Subcutaneous adipose tissue (tissue), 4 donors: ENCODE results near the gene GPHN. TPM values are rescaled to one million over a fixed set of nuclear protein-coding genes. Genes with fewer than 3 reads are reported as not detected.

Source experiments
- CTCF ChIP-seq: fragments of 450-650 bp; IDR thresholded peaks from one replicate; pipeline ENCODE4 v1.5.1; 2016; ENCODE audit warnings: low read depth, mild to moderate bottlenecking, control low read depth, antibody characterized with exemption, moderate library complexity
- total RNA-seq, 4 donors: library from RNA; depleted of rRNA; stranded (reverse); fragments of >200 nt; gene quantifications; one replicate each; pipeline ENCODE4 v1.1.0, GENCODE V29; 2016

GPHN gene
- total RNA-seq, 4 donors from 2014 or later, result 18.0 to 38.2 (median 20.5) TPM

DNA sequence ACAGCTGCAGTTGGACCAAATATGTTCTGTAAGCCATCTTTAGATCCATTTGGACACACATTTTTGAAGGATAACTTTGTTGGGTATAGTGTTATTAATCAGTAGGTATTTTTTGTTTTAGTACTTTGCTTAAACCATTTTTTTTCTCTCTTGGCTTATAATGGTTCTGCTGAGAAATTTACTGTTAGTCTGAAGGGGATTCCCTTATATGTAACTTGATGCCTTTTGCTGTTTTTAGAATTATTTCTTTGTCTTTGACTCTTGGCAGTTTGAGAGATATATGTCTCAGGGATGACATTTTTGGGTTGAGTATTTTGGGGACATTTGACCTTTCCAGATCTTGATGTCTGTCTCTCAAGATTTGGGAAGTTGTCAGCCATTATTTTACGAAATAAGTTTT is 169.8 kb downstream of the GPHN start:
- TF ChIP-seq CTCF, result no peak

DNA sequence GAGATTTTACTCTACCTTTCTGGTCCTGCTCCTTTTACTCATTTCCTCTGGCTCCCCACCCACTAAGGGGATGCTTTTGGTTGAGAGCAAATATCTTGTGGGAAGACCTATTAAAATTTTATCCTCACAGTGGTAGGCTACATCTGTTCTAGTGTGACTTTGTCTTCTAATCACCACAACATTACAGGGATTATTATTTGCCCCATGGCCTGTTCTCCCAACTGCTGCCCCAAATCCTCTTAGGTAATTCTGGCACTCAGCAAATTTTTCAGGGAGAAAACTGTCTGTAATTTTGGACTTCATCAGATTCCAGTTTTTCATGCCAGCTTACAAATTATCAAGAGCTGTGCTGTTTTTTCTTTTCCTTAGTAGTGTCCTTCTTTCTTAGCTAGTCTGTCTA is 172.3 kb downstream of the GPHN start:
- no peak for TF ChIP-seq CTCF

DNA sequence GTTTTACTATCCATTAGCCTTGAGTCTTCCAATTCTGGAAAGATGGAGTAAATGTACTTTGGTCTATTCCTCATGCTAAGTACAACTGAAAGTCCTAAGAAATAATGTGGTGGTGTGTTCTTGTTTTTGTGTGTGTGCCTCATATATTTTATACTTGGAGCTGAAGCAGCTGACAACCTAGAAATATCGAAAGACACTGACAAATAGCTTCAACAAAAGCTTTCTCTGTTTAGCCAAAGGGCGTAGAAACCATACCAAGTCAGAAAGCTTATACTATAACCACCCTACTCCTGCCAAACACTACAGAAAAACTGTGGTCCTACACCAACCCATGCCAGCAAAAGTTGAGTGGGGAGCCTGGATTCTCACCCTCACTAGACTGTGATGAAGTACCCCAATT is 188.4 kb downstream of the GPHN start:
- TF ChIP-seq CTCF, result no peak

GRCh38 chr14:66698503-66698902 is 190.6 kb downstream of the GPHN start:
- TF ChIP-seq CTCF, result no peak

GRCh38 chr14:66701813-66702212 is 193.9 kb downstream of the GPHN start:
- TF ChIP-seq CTCF, result no peak

- no peak for TF ChIP-seq CTCF
Observed at GRCh38 chr14:66708267-66708666, 200.3 kb downstream of the GPHN start.

DNA sequence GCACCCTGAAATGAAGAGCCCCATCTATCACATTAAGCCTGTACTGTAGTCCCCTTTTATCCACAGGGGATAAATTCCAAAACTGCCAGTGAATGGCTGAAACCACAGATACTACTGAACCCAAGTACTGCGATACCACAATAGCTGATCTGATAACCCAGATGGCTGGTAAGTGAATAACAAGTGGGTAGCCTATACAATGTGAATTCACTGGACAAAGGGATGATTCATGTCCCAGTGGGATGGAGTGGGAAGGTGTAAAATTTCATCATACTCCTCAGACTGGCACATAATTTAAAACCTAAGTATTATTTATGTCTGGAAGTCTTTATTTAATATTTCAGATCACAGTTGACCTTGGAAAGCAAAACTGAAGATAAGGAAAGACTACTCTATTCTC is 201.3 kb downstream of the GPHN start:
- no peak for TF ChIP-seq CTCF
